GM19468 (cell line): ENCODE data around the gene TYMP.
"Not testable (repeated sequence)": the region's sequence is repeated elsewhere in the genome, so short reads cannot be mapped to it uniquely, and the experiment has no call there.

ENCODE experiments used
- ATAC-seq: cut with Tn5 transposase; IDR thresholded peaks from one replicate; pipeline ENCODE4 v1.9.1; 2021; ENCODE audit warnings: mild to moderate bottlenecking, moderate library complexity, moderate number of reproducible peaks; ENCODE audit not compliant: unreplicated experiment; ENCODE audit errors: extremely low read depth

Gene TYMP

DNA sequence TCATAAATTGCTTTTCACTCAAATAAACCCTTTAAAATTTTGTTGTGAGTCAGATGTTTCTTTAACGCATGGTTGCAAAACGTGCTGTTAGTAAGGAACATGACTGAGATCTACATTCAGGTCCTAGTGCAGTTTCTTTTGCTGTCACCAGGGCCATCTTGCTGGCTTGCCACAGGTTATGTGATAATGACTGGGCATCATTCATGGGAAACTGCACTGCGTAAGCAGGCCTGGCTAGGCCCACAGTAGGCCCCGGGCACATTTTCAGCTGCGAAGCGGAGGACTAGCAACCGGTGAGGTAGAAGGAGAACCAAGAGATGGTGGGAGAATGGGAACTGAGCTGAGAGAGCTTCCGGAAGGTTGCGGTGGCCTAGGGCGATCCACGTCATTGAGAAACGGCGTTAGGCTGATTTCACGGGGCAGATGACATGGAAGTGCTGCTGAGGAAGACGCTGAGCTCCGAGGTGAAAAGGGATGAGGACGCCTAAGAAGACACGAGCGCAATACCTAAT, 12.7 kb upstream of the TYMP start:
- ATAC-seq = no peak

DNA sequence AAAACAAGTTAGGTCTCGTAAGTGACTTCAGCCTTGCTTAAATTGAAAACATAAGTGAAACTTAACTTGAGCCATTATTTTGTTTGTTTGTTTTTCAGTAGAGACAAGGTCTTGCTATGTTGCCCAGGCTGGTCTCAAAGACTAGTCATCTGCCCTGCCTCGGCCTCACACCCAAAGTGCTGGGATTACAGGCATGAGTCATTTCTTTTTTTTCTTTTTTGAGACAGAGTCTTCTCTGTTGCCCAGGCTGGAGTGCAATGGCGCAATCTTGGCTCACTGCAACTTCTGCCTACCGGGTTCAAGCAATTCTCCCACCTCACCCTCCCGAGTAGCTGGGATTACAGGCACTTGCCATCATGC, 11.8 kb upstream of the TYMP start:
- not testable (repeated sequence) for ATAC-seq

DNA sequence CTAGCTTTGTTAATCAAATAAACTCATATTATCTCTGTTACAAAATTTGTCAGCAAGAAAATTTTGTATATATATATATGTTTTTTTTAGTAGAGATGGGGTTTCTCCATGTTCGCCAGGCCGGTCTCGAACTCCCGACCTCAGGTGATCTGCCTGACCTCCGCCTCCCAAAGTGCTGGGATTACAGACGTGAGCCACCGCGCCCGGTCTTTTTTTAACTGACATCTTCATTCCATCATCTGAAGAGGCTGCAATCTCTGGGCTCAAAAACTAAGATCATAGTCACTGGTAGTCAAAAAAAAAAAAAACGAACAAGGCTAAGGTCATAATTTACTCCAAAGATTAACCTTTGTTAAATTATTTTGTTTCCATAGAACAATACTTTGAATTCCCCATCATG, 10.6 kb upstream of the TYMP start:
- ATAC-seq = no peak

DNA sequence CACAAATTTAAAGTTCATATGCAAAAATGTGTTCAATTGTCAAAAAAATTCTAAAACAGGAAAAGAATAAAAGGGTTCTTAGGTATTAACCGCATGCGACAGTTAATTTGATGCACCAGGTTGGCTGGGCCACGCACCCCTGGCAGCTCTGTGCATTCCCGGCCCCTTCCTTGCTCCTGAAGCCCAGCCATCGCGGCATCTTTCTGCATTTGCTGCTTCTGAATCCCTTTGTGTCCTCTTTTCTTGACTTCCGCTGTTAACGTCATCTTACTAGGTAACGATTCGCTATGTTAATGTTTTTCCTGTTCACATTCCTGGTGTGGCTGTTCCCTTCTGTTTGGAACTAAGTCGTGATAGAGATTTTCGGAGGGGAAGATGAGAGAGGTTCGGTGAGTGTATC, 8.0 kb upstream of the TYMP start:
- no peak for ATAC-seq

DNA sequence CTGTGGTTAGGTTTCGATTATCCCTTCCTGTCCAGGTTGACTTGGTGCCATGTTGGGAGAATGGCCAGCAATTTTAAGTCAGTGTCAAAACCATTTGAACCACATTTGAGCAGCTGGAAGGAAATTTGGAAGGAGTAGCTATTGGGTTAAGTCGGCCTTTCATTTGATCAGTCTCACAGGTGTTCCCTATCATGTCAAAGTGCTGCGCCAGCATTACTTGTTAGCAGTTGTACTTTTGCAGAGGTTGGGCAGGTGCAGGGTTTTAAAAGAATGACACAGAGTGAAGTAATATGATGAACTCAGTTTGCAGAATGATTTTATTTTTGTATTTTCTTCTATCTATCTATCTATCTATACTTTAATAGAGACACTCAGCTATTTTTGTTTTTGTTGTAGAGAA, 6.4 kb upstream of the TYMP start:
- ATAC-seq = no peak

DNA sequence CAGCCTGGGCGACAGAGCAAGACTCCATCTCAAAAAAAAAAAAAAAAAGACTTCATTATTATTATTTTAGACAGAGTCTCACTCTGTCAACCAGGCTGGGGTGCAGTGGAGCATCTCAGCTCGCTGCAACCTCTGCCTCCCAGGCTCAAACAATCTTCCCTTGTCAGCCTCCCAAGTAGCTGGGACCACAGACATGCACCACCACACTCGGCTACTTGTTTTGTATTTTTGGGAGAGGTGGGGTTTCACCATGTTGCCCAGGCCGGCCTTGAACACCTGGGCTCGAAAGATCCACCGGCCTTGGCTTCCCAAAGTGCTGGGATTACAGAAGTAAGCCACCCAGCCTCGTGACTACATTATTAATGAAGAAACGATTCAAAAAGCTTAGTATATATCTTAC, 5.3 kb upstream of the TYMP start:
- ATAC-seq = no peak

DNA sequence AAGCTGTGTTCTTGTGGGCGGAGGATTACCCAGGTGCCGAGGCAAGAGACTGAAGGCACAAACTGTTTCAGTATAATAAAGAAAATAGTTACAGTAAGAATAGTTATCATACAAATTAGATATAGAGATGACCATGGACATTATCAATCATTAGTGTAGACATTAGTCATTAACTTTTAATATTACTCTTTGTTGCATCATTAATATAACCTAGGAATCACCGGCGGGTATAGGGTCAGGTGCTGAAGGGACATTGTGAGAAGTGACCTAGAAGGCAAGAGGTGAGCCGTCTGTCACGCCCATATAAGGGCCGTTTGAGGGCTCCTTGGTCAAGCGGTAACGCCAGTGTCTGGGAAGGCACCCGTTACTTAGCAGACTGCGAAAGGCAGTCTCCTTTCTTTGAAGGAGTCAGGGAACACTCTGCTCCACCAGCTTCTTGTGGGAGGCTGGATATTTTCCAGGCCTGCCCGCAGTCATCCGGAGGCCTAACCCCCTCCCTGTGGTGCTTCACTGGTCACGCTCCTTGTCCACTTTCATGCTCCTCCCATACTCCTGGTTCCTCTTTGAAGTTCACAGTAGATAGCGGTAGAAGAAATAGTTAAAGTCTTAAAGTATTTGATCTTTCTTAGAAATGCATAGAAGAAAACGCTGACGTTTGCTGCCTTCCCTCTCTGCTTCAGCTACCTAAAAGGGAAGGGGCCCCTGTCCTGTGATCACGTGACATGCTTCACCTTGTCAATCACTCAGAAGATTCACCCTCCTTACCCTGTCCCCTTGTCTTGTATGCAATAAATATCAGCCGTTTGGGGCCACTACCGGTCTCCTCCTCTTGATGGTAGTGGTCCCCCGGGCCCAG, 4.3 kb upstream of the TYMP start:
- ATAC-seq = not testable (repeated sequence)

DNA sequence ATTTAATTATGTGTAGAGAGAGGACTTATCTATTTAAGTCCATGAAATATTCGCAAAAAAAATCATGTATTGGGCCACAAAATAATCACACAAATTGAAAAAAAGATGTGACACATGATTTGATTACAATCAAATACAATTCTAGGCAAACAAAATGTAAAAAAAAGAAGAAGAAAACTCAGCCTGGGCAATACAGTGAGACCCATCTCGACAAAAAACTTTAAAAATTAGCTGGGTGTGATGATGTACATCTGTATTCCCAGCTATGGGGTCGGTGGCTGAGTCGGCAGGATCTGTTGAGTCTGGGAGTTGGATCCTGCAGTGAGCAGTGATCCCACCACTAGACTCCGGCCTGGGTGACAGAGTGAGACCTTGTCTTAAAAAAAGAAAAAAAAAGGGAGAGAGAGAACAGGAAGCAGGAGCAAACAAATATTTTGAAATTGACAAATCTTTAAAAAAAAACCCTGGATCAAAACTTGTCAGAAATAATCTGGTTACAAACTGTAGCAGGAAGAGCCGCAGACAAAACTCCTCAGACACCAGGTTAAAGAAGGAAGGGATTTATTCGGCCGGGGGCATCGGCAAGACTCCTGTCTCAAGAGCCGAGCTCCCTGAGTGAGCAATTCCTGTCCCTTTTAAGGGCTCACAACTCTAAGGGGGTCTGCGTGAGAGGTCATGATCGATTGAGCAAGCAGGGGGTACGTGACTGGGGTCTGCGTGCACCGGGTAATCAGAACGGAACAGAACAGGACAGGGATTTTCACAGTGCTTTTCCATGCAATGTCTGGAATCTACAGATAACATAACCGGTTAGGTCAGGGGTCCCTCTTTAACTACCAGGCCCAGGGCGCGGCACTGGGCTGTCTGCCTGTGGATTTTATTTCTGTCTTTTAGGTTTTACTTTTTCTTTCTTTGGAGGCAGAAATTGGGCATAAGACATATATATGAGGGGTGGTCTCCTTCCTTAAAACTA, 3.3 kb upstream of the TYMP start:
- ATAC-seq = no peak

DNA sequence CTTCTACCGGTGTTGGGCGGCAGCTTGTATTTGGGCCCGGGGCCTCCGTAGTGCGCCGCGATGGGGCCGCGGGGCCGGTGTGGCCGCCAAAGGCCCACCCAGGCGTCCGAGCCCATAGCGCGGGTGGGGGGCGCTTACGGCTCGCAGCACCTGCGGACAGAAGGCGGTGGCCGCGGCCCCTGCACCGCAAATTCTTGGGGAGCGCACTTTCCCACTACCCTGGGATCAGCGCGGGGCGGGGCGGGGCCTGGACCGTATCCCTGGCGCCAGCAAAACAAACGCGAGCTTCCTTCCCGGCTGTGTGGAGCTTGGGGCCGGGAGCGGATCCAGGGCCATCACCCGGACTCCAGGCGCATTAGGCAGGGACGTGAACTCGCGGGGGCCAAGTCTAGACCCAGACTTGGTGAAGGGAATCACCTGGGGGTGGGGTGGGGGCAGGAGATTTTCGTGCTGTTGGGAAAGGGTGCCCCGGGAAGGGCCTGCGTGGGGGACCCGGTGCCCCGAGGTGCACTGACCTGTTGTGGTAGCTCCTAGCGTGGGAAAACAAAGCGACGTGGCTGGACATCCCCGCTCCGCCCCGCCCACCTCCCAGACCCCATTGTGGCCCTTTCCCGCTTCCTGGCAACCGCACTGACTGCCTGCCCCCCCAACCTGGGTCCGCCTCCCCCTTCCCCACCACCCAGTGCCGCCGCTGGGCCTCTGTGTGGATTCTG, 2.3 kb upstream of the TYMP start:
- no peak for ATAC-seq

DNA sequence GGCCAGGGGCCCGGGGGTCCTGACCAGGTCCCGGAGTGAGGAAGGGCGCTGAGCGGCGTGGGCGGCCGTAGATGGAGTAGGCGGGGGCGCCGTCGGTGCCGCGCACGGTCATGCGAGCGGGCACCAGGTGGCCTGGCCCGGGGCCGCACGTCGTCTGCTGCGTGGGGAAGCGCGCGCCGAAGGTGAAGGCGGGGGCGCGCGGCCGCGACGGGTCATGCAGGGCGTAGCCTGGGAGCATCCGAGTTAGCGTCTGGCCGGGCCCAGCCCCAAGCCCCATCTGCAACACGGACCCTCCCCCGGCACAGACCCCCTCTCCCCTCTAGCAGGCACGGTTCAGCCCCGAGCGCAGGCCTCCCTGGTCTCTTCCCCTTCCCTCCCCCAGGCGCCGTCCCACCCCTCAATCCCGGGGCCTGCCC, 1.7 kb upstream of the TYMP start:
- ATAC-seq = no peak

DNA sequence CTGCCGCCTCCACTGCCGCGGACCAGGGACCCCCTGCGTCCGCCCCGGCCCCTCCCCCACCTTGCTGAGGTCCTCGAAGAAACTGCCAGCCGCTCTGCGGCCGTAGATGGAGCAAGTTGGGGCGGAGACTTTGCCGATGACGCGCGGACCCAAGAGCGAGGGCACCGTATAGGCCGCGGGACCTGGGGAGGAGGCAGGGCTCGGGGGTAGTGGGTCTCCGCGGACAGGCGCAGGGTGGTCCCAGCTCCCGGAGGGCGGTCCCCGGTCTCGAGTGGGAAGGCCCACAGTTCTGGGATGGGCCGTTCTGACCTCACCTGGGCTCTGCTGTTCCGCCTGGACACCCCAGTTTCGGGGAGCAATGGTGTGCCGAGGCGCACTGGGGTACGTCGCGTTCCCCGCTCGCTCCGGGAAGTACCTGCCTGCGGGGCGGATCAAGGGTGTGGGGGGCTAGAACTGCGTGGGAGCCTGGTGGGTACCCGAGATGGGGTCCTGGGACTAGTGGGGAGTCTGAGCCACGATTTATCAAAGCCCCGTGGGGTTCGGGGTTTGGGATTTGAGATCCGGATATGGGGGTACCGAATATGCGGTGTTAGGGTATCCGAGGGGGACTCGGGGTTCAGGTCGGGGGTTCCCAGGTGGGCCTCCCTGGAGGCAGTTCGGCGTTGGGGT, 1.2 kb upstream of the TYMP start:
- no peak for ATAC-seq

DNA sequence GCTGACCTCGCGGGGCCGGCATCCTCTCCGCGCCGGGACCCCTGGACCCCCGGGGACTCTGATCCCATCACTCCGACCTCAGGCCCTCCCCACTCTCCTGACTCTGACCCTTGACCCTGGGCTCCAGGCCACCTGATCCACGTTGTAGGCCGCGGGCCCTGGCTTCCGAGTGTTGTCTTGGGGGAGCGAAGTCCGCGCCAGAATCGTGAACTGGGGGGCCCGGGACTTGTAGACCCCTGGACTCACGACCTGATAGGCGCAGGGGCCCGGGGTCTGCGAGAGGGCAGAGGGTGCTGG, 716 bp upstream of the TYMP start:
- ATAC-seq = no peak

DNA sequence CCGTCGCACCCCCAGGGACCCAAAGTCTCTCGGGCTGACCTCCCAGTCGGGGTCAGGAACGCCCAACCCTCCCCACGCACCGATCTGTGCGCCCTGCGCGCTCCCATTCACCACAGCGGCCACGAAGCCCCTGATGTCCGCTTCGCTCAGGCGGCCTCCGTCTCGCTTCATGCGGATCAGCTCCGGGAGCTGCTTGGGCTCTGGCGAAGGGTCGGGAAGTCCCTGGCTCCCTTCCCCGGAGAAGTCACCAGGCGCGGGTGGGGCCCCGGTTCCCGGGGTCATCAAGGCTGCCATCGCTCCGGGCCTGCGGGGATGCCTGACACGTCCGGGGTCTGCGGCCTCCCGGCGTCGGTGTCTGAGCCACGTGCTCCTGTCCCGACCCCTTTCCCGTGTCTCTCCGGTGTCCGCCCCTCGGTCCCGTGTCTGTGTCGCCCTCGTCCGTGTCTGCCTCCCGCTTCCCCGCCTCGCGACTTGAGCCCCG, 356 bp downstream of the TYMP start:
- no peak for ATAC-seq

DNA sequence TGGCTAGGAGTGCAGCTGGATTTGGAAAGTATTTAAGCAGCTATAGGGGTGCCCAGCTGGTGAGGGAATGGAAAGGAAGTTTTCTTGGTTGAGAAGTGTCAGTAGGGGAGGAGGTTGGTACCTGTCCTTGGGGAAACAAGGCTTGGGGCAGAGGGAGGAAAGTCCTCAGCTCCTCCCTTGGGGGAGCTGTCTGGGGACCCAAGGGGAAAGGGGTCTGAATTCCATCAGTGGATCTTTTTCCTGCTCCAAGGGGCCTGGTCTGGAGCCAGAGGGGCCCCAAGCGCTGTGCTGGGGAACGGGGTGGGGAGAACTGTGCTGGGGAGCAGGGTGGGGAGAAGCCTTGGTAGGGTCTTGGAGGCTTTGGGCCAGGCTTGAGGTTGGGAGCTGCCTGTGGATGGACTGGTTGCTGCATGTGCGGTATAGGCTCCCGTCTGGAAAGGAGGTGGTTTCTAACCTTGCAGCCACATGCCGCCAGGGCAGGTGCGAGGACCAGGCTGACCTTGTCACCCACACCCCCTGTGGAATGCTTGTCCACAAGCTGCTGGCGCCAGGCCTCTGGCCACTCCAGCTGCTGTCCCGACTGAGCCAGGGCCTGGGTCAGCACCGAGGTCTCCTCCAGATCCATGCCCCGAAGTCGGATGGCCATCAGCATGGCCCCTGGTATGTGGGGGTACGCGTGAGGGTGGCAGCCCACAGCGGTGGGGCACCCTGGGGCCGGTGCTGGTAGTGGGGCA, 963 bp downstream of the TYMP start:
- ATAC-seq = no peak

DNA sequence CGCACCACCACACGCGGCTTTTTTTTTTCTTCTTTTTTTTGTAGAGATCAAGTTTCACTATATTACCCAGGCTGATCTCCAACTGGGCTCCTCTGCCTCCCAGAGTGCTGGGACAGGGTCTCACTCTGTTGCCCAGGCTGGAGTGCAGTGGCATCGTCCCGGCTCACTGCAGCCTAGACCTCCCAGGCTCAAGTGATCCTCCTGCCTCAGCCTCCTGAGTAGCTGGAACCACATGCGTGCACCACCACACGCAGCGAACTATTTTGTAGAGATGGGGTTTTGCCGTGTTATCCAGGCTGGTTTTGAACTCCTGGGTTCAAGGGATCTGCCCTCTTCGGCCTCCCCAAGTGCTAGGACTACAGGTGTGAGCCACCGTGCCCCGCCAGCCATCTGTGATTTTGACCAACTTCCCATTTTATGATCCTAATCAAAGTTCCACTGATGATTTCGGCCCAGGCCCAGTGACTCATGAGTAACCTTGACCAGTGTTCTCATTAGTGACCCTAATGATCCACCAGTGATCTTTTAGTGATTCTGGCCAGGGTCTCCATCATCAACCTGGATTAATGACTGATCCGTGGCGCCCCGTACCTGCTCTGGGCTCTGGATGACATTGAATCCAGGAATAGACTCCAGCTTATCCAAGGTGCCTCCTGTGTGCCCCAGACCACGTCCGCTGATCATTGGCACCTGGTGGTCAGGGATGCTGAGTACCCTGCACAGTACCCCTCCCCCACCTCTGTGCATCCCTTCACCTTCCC, 1.7 kb downstream of the TYMP start:
- ATAC-seq = no peak

DNA sequence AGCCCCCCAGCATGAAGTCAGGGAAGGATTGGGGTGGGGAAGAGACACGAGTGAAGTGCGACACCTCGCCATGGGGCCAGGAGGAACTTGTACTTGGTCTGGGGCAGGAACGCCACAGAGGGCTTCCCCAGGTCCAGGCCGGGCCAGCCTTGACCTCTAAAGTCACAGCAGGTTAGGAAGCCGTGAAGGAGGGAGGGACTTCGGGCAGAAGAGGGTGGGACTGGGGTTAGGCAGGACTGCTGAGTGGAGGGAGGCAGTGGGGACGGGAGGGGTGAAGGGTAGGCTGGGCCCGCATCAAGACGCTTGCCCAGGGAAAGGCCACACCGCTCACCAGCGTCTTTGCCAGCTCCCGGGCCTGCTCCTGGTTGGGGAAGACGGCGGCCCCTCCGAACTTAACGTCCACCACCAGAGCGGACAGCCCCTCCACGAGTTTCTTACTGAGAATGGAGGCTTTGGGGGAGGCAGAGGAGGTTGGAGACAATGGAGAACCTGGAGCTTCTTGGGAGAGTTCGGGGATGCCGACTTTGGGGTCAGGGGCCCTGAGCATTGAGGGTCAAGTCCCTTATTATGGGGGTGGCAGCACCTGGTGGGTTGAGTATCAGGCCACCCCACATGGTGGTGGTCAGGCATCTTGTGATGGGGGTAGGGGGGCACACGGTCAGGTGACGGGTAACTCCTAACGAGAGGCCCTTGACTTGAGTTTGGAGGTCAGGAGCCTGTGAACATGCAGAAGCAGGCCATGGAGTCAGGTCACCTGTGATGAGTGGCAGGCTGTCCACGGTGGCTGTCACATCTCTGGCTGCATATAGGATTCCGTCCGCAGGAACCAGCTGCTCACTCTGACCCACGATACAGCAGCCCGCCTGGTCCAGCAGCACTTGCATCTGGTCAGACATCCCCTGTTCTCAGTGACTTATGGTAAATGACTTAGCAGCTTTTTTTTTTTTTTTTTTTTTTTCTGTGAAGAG, 2.7 kb downstream of the TYMP start:
- no peak for ATAC-seq

DNA sequence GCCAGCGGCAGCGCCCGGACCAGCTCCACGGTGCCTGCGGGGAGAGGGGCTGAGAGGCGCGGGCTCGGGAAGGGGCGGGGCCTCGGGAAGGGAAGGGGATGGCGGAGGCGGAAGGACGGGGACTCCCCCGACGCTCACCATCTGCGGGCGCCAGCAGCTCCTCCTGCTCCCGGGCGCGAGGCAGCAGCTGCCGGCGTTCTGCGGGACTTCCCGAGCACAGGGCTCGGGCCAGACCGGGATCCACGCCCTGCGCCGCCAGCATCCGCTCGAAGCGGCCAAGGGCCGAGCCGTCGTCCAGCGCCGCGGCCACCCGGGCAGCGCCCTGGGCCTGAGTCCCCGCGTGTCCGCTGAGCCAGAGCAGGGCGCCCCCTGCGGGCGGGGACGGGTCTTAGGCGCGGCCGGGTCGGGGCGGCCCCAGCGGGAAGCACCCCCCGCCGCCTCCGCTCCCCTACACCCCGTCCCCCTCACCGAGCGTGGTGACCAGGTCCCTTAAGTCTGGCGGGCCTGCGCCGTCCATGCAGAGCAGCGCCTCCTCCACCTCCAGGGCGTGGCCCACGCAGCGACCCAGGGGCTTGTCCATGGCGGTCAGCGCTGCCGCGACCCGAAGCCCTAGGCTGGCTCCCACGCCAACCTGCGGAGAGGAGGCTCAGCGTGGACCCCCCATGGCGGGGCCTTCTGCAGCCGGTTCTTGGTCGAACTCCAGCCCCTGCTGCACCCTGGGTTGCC, 3.5 kb downstream of the TYMP start:
- peak; percentile 2 for ATAC-seq
